ENCODE measurements around the gene CHGA. TPM values are rescaled to one million over a fixed set of nuclear protein-coding genes. Genes with fewer than 3 reads are reported as not detected.

CHGA gene
- total RNA-seq, 1 experiment from 2014 or later: 8.5 TPM

DNA sequence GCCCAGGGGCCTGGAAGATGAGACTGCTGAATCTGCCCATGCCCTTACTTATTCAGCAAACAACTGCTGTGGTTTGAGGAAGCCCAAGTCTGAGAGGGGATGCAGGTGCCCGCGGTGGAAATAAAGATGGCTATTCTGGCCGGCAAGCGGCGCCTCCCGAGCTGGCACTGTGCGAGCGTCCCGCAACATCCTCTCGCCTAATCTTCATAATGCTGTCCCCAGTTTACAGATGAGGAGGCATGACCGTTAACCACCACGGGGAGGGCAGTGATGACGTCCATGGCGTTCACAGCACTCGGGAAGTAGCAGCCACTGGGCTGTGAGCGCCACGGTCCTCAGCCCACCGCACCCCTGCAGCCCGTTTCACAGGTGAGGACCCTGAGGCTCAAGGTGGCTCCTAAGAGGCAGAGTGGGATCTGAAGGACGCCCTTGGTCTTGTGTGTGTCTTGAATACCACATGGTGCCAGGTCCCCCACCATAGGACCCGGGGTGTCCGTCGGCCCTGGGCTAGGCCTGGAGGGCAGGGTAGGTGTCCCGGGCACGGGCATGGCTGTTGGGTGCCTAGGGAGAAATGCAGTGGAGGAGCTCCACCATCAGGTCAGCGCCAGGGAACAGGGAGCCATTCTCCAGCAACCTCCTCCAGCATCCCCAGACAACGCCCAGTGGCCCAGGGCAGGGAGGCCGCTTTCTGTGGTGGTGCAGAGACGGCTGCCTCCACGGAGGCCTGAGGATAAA lies 20.2 kb downstream of the CHGA start:
- peaks cover 11% of the 10 kb centered on the region; the same call in 1 of the 2 replicates for H3K36me3 Mint-ChIP-seq
- no peaks in the 10 kb centered on the region for H3K4me1 Mint-ChIP-seq
- no peak overlapping the region for H3K4me3 Mint-ChIP-seq
- DNase-seq (ENCODE audit: low spot score) (no peak), ATAC-seq (no peak)
- ChIA-PET POLR2A (no interaction called here), CTCF (interaction anchor here (1.2 to 1.3 kb wide), 4 partner anchors 9 to 190 kb away, joined by 3 to 8 read pairs (median 3); no protein-coding TSS in a partner anchor)
- H3K27me3 Mint-ChIP-seq (ENCODE audit: low read depth): no peaks in the 10 kb centered on the region
- no peak overlapping the region; the same call in 1 of the 2 replicates for H3K27ac Mint-ChIP-seq
- TF ChIP-seq PRRX2 (CRISPR knock-in tag; IDR thresholded peaks at IDR 0.05): no peak
- TF ChIP-seq, protein P1, sequence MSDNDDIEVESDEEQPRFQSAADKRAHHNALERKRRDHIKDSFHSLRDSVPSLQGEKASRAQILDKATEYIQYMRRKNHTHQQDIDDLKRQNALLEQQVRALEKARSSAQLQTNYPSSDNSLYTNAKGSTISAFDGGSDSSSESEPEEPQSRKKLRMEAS (CRISPR knock-in tag; IDR thresholded peaks at IDR 0.05): no peak
- no peak for TF ChIP-seq GTF2I (CRISPR knock-in tag; conservative IDR thresholded peaks at IDR 0.05)
- no peak for TF ChIP-seq ATF3 (CRISPR knock-in tag; conservative IDR thresholded peaks at IDR 0.05)
- TF ChIP-seq, protein P2, sequence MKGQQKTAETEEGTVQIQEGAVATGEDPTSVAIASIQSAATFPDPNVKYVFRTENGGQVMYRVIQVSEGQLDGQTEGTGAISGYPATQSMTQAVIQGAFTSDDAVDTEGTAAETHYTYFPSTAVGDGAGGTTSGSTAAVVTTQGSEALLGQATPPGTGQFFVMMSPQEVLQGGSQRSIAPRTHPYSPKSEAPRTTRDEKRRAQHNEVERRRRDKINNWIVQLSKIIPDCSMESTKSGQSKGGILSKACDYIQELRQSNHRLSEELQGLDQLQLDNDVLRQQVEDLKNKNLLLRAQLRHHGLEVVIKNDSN (CRISPR knock-in tag; IDR thresholded peaks at IDR 0.05): no peak
- TF ChIP-seq TEAD1 (CRISPR knock-in tag; IDR thresholded peaks at IDR 0.05): no peak
- no peak for TF ChIP-seq ZNF425 (CRISPR knock-in tag; conservative IDR thresholded peaks at IDR 0.05)
- no peak for TF ChIP-seq ZNF138 (CRISPR knock-in tag; conservative IDR thresholded peaks at IDR 0.05)
- TF ChIP-seq OVOL2 (CRISPR knock-in tag; IDR thresholded peaks at IDR 0.05; ENCODE audit: borderline replicate concordance): no peak
- no peak for TF ChIP-seq ZNF232 (CRISPR knock-in tag; IDR thresholded peaks at IDR 0.05)
- no peak for TF ChIP-seq JUN (CRISPR knock-in tag; IDR thresholded peaks at IDR 0.05)
- TF ChIP-seq, protein P3, sequence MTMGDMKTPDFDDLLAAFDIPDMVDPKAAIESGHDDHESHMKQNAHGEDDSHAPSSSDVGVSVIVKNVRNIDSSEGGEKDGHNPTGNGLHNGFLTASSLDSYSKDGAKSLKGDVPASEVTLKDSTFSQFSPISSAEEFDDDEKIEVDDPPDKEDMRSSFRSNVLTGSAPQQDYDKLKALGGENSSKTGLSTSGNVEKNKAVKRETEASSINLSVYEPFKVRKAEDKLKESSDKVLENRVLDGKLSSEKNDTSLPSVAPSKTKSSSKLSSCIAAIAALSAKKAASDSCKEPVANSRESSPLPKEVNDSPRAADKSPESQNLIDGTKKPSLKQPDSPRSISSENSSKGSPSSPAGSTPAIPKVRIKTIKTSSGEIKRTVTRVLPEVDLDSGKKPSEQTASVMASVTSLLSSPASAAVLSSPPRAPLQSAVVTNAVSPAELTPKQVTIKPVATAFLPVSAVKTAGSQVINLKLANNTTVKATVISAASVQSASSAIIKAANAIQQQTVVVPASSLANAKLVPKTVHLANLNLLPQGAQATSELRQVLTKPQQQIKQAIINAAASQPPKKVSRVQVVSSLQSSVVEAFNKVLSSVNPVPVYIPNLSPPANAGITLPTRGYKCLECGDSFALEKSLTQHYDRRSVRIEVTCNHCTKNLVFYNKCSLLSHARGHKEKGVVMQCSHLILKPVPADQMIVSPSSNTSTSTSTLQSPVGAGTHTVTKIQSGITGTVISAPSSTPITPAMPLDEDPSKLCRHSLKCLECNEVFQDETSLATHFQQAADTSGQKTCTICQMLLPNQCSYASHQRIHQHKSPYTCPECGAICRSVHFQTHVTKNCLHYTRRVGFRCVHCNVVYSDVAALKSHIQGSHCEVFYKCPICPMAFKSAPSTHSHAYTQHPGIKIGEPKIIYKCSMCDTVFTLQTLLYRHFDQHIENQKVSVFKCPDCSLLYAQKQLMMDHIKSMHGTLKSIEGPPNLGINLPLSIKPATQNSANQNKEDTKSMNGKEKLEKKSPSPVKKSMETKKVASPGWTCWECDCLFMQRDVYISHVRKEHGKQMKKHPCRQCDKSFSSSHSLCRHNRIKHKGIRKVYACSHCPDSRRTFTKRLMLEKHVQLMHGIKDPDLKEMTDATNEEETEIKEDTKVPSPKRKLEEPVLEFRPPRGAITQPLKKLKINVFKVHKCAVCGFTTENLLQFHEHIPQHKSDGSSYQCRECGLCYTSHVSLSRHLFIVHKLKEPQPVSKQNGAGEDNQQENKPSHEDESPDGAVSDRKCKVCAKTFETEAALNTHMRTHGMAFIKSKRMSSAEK (CRISPR knock-in tag; IDR thresholded peaks at IDR 0.05; ENCODE audit: borderline replicate concordance): no peak
- TF ChIP-seq ZBTB43 (CRISPR knock-in tag; IDR thresholded peaks at IDR 0.05): no peak
- no peaks in the 10 kb centered on the region for H3K9me3 Mint-ChIP-seq

- H3K9me3 Mint-ChIP-seq: no peaks in the 10 kb centered on the region
- H3K36me3 Mint-ChIP-seq: peaks cover 11% of the 10 kb centered on the region; the same call in 1 of the 2 replicates
- H3K27me3 Mint-ChIP-seq (ENCODE audit: low read depth): no peaks in the 10 kb centered on the region
- no peak overlapping the region for H3K27ac Mint-ChIP-seq
- H3K4me1 Mint-ChIP-seq: no peaks in the 10 kb centered on the region
- ChIA-PET POLR2A (no interaction called here), CTCF (interaction anchor here (1.0 to 1.3 kb wide), 4 partner anchors 8 to 189 kb away, joined by 3 to 8 read pairs (median 3); no protein-coding TSS in a partner anchor)
- ATAC-seq (no peak), DNase-seq (ENCODE audit: low spot score) (no peak)
- no peak overlapping the region for H3K4me3 Mint-ChIP-seq
- TF ChIP-seq JAZF1 (CRISPR knock-in tag; IDR thresholded peaks at IDR 0.05): no peak
- TF ChIP-seq FOXK1 (CRISPR knock-in tag; IDR thresholded peaks at IDR 0.05): no peak
- TF ChIP-seq, protein P4, sequence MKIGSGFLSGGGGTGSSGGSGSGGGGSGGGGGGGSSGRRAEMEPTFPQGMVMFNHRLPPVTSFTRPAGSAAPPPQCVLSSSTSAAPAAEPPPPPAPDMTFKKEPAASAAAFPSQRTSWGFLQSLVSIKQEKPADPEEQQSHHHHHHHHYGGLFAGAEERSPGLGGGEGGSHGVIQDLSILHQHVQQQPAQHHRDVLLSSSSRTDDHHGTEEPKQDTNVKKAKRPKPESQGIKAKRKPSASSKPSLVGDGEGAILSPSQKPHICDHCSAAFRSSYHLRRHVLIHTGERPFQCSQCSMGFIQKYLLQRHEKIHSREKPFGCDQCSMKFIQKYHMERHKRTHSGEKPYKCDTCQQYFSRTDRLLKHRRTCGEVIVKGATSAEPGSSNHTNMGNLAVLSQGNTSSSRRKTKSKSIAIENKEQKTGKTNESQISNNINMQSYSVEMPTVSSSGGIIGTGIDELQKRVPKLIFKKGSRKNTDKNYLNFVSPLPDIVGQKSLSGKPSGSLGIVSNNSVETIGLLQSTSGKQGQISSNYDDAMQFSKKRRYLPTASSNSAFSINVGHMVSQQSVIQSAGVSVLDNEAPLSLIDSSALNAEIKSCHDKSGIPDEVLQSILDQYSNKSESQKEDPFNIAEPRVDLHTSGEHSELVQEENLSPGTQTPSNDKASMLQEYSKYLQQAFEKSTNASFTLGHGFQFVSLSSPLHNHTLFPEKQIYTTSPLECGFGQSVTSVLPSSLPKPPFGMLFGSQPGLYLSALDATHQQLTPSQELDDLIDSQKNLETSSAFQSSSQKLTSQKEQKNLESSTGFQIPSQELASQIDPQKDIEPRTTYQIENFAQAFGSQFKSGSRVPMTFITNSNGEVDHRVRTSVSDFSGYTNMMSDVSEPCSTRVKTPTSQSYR (CRISPR knock-in tag; IDR thresholded peaks at IDR 0.05): no peak
- no peak for TF ChIP-seq RELA (CRISPR knock-in tag; IDR thresholded peaks at IDR 0.05; ENCODE audit: borderline replicate concordance)
- no peak for TF ChIP-seq FOXP1 (CRISPR knock-in tag; IDR thresholded peaks at IDR 0.05; ENCODE audit: borderline replicate concordance)
- TF ChIP-seq SMAD4 (CRISPR knock-in tag; IDR thresholded peaks at IDR 0.05): no peak
- TF ChIP-seq TP53 (CRISPR knock-in tag; IDR thresholded peaks at IDR 0.05): no peak
- TF ChIP-seq, protein P2 (CRISPR knock-in tag; IDR thresholded peaks at IDR 0.05): no peak
- no peak for TF ChIP-seq NFE2L1 (CRISPR knock-in tag; IDR thresholded peaks at IDR 0.05)
Measured at GRCh38 chr14:92943855-92944570, 21.1 kb downstream of the CHGA start.
